Testis (tissue), 2 donors: ENCODE results near the gene POU1F1.

Experiments
- POLR2A ChIP-seq: fragments of 450-650 bp; IDR thresholded peaks from one replicate; pipeline ENCODE4 v1.6.1; 2017; ENCODE audit warnings: antibody characterized with exemption, mild to moderate bottlenecking, moderate library complexity
- TF ChIP-seq, protein P1 (sequence below), 3 experiments: fragments of 450-650 bp in 2 of 3; fragments of 200-600 bp in 1 of 3; sonication (generic) in 1 of 3; IDR thresholded peaks; one replicate each; pipeline ENCODE4 v1.5.1; 2016 to 2019; ENCODE audit warnings: antibody characterized with exemption in 3 of 3, mild to moderate bottlenecking in 2 of 3, moderate library complexity in 1 of 3

DNA sequence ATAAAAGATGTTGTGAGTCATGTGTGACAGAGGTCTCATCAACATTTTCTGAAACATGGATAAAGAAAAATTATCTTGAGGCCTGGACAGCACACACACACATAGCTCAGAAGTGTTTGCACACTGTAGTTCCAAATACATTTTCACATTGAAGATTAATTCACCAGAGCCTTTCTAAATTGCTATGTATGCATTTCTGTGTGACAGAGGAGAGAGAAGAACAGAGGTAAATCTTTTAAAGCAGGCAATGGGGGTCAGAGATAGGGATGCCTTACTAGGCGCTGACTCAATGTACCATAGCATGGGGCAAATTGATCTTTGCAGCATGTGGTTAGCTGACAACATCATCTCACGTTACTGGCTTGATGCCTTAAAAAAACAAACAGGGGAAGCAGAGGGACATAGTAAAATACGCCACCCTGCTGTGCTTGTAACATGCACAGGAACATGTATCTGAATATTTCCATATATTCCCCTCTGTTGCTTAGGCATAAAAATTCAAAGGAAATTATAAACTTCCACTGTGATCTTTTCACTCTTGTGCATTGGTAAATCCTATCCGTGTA lies 7.7 kb downstream of the POU1F1 start:
- TF ChIP-seq, protein P1, sequence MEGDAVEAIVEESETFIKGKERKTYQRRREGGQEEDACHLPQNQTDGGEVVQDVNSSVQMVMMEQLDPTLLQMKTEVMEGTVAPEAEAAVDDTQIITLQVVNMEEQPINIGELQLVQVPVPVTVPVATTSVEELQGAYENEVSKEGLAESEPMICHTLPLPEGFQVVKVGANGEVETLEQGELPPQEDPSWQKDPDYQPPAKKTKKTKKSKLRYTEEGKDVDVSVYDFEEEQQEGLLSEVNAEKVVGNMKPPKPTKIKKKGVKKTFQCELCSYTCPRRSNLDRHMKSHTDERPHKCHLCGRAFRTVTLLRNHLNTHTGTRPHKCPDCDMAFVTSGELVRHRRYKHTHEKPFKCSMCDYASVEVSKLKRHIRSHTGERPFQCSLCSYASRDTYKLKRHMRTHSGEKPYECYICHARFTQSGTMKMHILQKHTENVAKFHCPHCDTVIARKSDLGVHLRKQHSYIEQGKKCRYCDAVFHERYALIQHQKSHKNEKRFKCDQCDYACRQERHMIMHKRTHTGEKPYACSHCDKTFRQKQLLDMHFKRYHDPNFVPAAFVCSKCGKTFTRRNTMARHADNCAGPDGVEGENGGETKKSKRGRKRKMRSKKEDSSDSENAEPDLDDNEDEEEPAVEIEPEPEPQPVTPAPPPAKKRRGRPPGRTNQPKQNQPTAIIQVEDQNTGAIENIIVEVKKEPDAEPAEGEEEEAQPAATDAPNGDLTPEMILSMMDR (IDR thresholded peaks at IDR 0.05), result no peak
- TF ChIP-seq POLR2A, result no peak
